ENCODE data around the gene FLAD1.

The FLAD1 gene

GRCh38 chr1:154961207-154962155 is 21.7 kb upstream of the FLAD1 start, which contains the start of gene PYGO2 (continued):
- TF ChIP-seq PBX3 (CRISPR knock-in tag; IDR thresholded peaks at IDR 0.05), result 0 out of 2 replicates have a peak, but pooled peaks have one; percentile 59
- TF ChIP-seq HOXC10 (CRISPR knock-in tag; IDR thresholded peaks at IDR 0.05), result no peak
- peak; percentile 37; the same call in 1 of the 2 replicates for TF ChIP-seq INSM2 (tag by site-specific recombination; IDR thresholded peaks at IDR 0.05)
- no peak for TF ChIP-seq ZNF785 (tag by site-specific recombination; IDR thresholded peaks at IDR 0.05)
- TF ChIP-seq ZNF768 (tag by site-specific recombination; IDR thresholded peaks at IDR 0.05), result no peak; the same call in 1 of the 2 replicates
- TF ChIP-seq HOXA7 (CRISPR knock-in tag; IDR thresholded peaks at IDR 0.05; ENCODE audit: borderline replicate concordance), result no peak
- no peak for TF ChIP-seq ZNF776 (tag by site-specific recombination; IDR thresholded peaks at IDR 0.05; ENCODE audit: borderline replicate concordance)
- TF ChIP-seq ZNF423 (tag by site-specific recombination; IDR thresholded peaks at IDR 0.05), result no peak
- TF ChIP-seq ZNF596 (tag by site-specific recombination; IDR thresholded peaks at IDR 0.05), result 0 out of 2 replicates have a peak, but pooled peaks have one; percentile 41
- TF ChIP-seq BCL6B (tag by site-specific recombination; IDR thresholded peaks at IDR 0.05), result no peak
- TF ChIP-seq ZNF544 (tag by site-specific recombination; IDR thresholded peaks at IDR 0.05), result no peak
- no peak for TF ChIP-seq ZNF302 (tag by site-specific recombination; IDR thresholded peaks at IDR 0.05; ENCODE audit: low read depth)
- TF ChIP-seq ZNF600 (tag by site-specific recombination; IDR thresholded peaks at IDR 0.05), result peak; percentile 57
- no peak for TF ChIP-seq ZNF239 (tag by site-specific recombination; IDR thresholded peaks at IDR 0.05)
- no peak for TF ChIP-seq REPIN1 (tag by site-specific recombination; IDR thresholded peaks at IDR 0.05; ENCODE audit: low read depth)
- peak; percentile 93 for TF ChIP-seq ZNF501 (tag by site-specific recombination; IDR thresholded peaks at IDR 0.05)
- TF ChIP-seq ZNF639 (tag by site-specific recombination; IDR thresholded peaks at IDR 0.05), result no peak; the same call in 1 of the 2 replicates
- TF ChIP-seq ZNF362 (tag by site-specific recombination; IDR thresholded peaks at IDR 0.05), result no peak
- TF ChIP-seq MZF1 (tag by site-specific recombination; IDR thresholded peaks at IDR 0.05; ENCODE audit: borderline replicate concordance), result no peak
- TF ChIP-seq ZNF416 (tag by site-specific recombination; IDR thresholded peaks at IDR 0.05), result no peak
- TF ChIP-seq ZNF704 (tag by site-specific recombination; IDR thresholded peaks at IDR 0.05), result no peak
- TF ChIP-seq SP2 (tag by site-specific recombination; IDR thresholded peaks at IDR 0.05), result peak; percentile 91
- peak; percentile 49; the same call in 1 of the 2 replicates for TF ChIP-seq ZNF664 (tag by site-specific recombination; IDR thresholded peaks at IDR 0.05)
- no peak for TF ChIP-seq PRDM4 (tag by site-specific recombination; IDR thresholded peaks at IDR 0.05)
- TF ChIP-seq SP3 (tag by site-specific recombination; IDR thresholded peaks at IDR 0.05), result peak; percentile 98
- TF ChIP-seq ZNF121 (tag by site-specific recombination; IDR thresholded peaks at IDR 0.05), result no peak

Data from HEK293 (cell line).